ENCODE measurements around the gene RERE. TPM values are rescaled to one million over a fixed set of nuclear protein-coding genes. Genes with fewer than 3 reads are reported as not detected.
A peak's percentile ranks its signal among the peaks of the same experiment; 100 is the strongest.
"Not testable (repeated sequence)": the region's sequence is repeated elsewhere in the genome, so short reads cannot be mapped to it uniquely, and the experiment has no call there.

RERE gene
- total RNA-seq, 1 donor = 27.0 TPM

DNA sequence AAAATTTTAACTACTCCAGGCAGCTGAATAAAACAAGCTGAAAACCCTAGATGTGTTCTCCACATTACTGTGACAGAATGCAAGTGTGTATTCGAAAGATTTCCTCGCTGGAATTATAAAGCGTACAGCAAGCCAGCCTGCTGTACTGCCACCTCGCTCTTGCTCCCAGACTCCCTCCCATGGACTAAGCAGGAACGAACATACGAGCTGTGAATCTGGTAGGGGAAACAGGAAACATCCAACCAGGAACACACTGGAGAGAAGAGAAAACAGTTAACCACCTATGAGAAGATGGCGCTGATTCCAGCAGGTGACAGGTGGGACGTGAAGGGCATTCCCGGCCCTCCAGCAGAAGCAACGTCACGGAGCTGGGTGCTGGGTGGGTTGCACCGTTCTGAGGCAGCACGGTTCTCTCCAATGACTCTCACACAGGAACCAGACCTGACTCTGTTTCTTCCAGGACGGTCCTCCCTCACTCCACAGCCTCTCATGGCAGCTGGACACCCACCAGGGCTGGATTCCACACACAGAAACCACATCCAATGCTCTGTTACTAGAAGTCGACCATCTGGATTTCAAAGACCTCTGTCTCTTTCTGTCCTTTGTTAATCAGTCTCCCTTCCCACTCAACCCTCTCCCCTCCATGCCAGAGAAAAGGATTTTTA lies 219.2 kb downstream of the RERE start:
- TF ChIP-seq, protein P1, sequence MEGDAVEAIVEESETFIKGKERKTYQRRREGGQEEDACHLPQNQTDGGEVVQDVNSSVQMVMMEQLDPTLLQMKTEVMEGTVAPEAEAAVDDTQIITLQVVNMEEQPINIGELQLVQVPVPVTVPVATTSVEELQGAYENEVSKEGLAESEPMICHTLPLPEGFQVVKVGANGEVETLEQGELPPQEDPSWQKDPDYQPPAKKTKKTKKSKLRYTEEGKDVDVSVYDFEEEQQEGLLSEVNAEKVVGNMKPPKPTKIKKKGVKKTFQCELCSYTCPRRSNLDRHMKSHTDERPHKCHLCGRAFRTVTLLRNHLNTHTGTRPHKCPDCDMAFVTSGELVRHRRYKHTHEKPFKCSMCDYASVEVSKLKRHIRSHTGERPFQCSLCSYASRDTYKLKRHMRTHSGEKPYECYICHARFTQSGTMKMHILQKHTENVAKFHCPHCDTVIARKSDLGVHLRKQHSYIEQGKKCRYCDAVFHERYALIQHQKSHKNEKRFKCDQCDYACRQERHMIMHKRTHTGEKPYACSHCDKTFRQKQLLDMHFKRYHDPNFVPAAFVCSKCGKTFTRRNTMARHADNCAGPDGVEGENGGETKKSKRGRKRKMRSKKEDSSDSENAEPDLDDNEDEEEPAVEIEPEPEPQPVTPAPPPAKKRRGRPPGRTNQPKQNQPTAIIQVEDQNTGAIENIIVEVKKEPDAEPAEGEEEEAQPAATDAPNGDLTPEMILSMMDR (IDR thresholded peaks at IDR 0.05; ENCODE audit: insufficient read depth, low read length) = peak; percentile 75
- DNase-seq (ENCODE audit: low read depth) = peak; percentile 73
- peak overlapping the region; percentile 39 for H3K4me3 ChIP-seq (ENCODE audit: low read depth, low read length)

- peak; percentile 36 for DNase-seq (ENCODE audit: low read depth)
- no peak overlapping the region for H3K4me3 ChIP-seq (ENCODE audit: low read depth, low read length)
- TF ChIP-seq, protein P1 (IDR thresholded peaks at IDR 0.05; ENCODE audit: insufficient read depth, low read length) = no peak
Measured at GRCh38 chr1:8597455-8597854, 220.0 kb downstream of the RERE start.

DNA sequence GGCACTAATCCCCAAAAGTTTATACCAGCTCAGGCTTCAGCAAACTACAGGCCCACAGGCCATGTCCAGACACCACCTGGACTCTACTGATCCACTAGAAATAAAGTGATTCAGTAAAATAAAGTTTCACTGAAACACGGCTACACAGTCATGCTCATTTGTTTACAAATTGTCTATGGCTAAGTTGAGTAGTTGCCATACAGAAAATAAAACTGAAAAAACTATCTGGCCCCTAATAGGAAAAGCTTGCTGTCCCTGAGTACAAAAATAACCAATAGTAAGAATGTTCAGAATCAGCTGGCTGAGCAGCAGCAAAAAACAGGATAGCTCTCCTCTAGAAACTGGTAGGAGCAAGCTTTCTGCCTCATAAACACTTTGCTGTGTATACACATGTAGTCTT lies 221.5 kb downstream of the RERE start:
- no peak for DNase-seq (ENCODE audit: low read depth)
- no peak overlapping the region for H3K4me3 ChIP-seq (ENCODE audit: low read depth, low read length)
- TF ChIP-seq, protein P1 (IDR thresholded peaks at IDR 0.05; ENCODE audit: insufficient read depth, low read length) = no peak

- TF ChIP-seq, protein P1 (IDR thresholded peaks at IDR 0.05; ENCODE audit: insufficient read depth, low read length) = no peak
Measured at GRCh38 chr1:8595332-8595731, 222.1 kb downstream of the RERE start.

GRCh38 chr1:8593292-8593691 lies 224.1 kb downstream of the RERE start:
- not testable (repeated sequence) for H3K4me3 ChIP-seq (ENCODE audit: low read depth, low read length); DNase-seq (ENCODE audit: low read depth)

More at GRCh38 chr1:8595332-8595731, 222.1 kb downstream of the RERE start:
- no peak for DNase-seq (ENCODE audit: low read depth)
- no peak overlapping the region for H3K4me3 ChIP-seq (ENCODE audit: low read depth, low read length)

GRCh38 chr1:8591569-8591968 lies 225.9 kb downstream of the RERE start:
- H3K4me3 ChIP-seq (ENCODE audit: low read depth, low read length) = no peak overlapping the region
- no peak for DNase-seq (ENCODE audit: low read depth)
- TF ChIP-seq, protein P1 (IDR thresholded peaks at IDR 0.05; ENCODE audit: insufficient read depth, low read length) = no peak

DNA sequence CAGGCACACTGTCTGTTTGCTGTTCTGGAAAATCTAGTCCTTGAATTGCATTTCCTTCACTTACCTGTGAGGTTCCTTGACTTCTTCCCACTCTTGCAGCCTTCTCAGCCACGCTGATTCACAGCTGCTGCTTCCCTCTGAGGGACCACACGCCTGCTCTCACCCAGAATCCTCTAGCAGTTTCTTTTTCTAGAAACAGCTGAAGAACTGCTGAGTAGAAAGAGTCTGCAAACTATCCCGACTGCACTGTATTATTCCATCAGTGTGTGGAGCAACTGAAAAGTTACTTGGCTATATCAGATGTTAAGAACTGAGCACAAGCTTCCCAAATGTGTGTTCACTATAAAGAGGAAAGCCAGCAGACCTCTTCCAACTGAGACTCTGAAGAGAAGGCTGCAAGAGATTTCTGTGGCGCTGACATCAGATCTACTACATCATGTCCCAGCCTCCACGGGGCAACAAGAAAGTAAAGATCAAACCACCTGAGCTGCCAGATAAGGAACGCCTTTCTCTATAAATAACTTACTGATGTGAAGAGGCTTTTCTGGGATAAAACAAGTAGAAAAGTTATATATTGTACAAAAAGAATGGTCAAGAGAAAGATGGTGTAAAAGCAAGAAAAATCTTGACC lies 226.6 kb downstream of the RERE start:
- no peak overlapping the region for H3K4me3 ChIP-seq (ENCODE audit: low read depth, low read length)
- peak; percentile 34 for DNase-seq (ENCODE audit: low read depth)
- TF ChIP-seq, protein P1 (IDR thresholded peaks at IDR 0.05; ENCODE audit: insufficient read depth, low read length) = no peak

Data from fibroblast of the aortic adventitia (primary cell).